ENCODE measurements around the gene DNAL1.
A peak's percentile ranks its signal among the peaks of the same experiment; 100 is the strongest.

DNAL1 gene

GRCh38 chr14:73613419-73613963 is 31.3 kb upstream of the DNAL1 start:
- peak overlapping the region in 9 of 11 experiments; percentile 71 to 94 (median 84); a peak in 15 of 22 replicates for H3K4me2 ChIP-seq

GRCh38 chr14:73616831-73617230 is 28.0 kb upstream of the DNAL1 start:
- no peaks in the 10 kb centered on the region for H3K9me3 ChIP-seq (replicated peaks in 1 of 11)
- H3K27ac ChIP-seq = no peak overlapping the region
- no peak overlapping the region for H3K4me3 ChIP-seq
- no peaks in the 10 kb centered on the region for H4K20me1 ChIP-seq
- no peak overlapping the region for H3K4me2 ChIP-seq
- no peak for TF ChIP-seq Cebpa-rat (IDR thresholded peaks at IDR 0.05)
- H3K4me1 ChIP-seq = peaks cover 0 to 16% (median 6%) of the 10 kb centered on the region in 10 experiments; a peak in 10 of 20 replicates
- no peak overlapping the region for H3K9ac ChIP-seq
- H3K36me3 ChIP-seq = no peaks in the 10 kb centered on the region
- peaks cover 19 to 27% (median 24%) of the 10 kb centered on the region in 11 experiments for H3K27me3 ChIP-seq

More at GRCh38 chr14:73613419-73613963, 31.3 kb upstream of the DNAL1 start:
- peaks cover 0 to 7% (median 4%) of the 10 kb centered on the region in 11 experiments; a peak in 5 of 22 replicates for H3K9me3 ChIP-seq (replicated peaks in 1 of 11)
- H3K36me3 ChIP-seq = no peaks in the 10 kb centered on the region
- no peak overlapping the region for H3K9ac ChIP-seq
- H3K27me3 ChIP-seq = peaks cover 27 to 41% (median 36%) of the 10 kb centered on the region in 11 experiments
- H4K20me1 ChIP-seq = no peaks in the 10 kb centered on the region
- peak overlapping the region in 2 of 10 experiments; percentile 69 to 70; a peak in 4 of 20 replicates for H3K4me3 ChIP-seq
- peaks cover 0 to 18% (median 6%) of the 10 kb centered on the region in 10 experiments; a peak in 10 of 20 replicates for H3K4me1 ChIP-seq
- peak in 1 of 11 experiments; percentile 8; a peak in 1 of 22 replicates for TF ChIP-seq Cebpa-rat (IDR thresholded peaks at IDR 0.05)
- no peak overlapping the region for H3K27ac ChIP-seq

DNA sequence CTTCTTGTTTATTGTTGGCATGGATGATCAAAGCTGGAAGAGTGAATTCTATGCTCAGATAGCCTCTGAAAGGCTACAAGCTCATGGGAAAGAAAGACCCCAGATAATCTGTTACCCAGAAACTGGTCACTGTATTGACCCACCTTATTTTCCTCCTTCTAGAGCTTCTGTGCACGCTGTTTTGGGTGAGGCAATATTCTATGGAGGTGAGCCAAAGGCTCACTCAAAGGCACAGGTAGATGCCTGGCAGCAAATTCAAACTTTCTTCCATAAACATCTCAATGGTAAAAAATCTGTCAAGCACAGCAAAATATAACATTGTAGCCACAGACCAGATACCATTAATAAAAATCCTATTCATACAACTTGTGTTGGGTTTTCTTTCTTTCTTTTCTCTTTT is 25.3 kb upstream of the DNAL1 start:
- H3K9me3 ChIP-seq (replicated peaks in 1 of 11) = peaks cover 9 to 14% (median 13%) of the 10 kb centered on the region in 11 experiments; a peak in 18 of 22 replicates
- peaks cover 5 to 10% (median 7%) of the 10 kb centered on the region in 10 experiments; a peak in 14 of 20 replicates for H3K4me1 ChIP-seq
- H3K36me3 ChIP-seq = no peaks in the 10 kb centered on the region
- H3K27ac ChIP-seq = no peak overlapping the region
- H3K4me2 ChIP-seq = no peak overlapping the region
- H3K4me3 ChIP-seq = no peak overlapping the region
- H3K9ac ChIP-seq = no peak overlapping the region
- H4K20me1 ChIP-seq = no peaks in the 10 kb centered on the region
- no peak for TF ChIP-seq Cebpa-rat (IDR thresholded peaks at IDR 0.05)
- no peaks in the 10 kb centered on the region for H3K27me3 ChIP-seq

DNA sequence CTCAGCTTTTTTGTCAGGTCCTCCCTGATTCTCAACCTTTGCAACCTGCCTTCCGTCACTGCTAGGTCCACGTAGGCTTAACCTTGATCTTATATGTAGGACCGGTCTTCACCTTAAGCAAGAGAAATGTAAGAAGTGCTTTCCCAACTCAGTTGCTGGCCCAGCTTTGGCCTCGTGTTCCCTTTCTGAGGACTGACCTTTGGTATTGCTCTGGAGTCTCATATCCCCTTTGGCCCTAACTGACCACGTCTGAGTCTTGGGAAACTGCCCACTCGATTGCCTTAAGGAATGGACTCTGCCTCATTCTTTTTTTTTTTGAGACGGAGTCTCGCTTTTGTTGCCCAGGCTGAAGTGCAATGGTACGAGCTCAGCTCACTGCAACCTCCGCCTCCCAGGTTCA is 24.5 kb upstream of the DNAL1 start:
- no peak for TF ChIP-seq Cebpa-rat (IDR thresholded peaks at IDR 0.05)
- no peak overlapping the region for H3K9ac ChIP-seq
- H3K4me2 ChIP-seq = no peak overlapping the region
- no peaks in the 10 kb centered on the region for H3K27me3 ChIP-seq
- no peak overlapping the region for H3K4me3 ChIP-seq
- H3K27ac ChIP-seq = no peak overlapping the region
- H3K9me3 ChIP-seq (replicated peaks in 1 of 11) = peaks cover 9 to 18% (median 13%) of the 10 kb centered on the region in 11 experiments; a peak in 18 of 22 replicates
- H4K20me1 ChIP-seq = no peaks in the 10 kb centered on the region
- no peaks in the 10 kb centered on the region for H3K36me3 ChIP-seq
- H3K4me1 ChIP-seq = peaks cover 5 to 10% (median 7%) of the 10 kb centered on the region in 10 experiments; a peak in 14 of 20 replicates

DNA sequence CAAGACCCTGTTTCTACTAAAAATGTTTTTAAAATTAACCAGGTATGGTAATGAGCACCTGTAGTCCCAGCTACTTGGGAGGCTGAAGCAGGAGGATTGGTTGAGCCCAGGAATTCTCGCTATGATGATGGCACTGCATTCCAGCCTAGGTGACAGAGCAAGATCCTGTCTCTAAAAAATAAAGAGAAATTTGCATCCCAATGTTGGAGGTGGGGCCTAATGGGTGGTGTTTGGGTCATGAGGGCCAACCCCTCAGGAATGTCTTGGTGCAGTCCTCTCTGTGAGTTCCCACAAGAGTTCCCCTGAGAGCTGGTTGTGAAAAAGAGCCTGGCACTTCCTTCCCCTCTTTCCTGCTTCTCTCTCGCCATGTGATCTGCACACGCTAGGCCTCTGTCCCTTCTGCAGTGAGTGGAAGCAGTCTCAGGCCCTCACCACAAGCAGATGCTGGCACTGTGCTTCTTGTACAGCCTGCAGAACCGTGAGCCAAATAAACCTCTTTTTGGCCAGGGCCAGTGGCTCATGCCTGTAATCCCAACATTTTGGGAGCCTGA is 21.2 kb upstream of the DNAL1 start:
- H3K27me3 ChIP-seq = no peaks in the 10 kb centered on the region
- H4K20me1 ChIP-seq = no peaks in the 10 kb centered on the region
- H3K9me3 ChIP-seq (replicated peaks in 1 of 11) = peaks cover 9 to 18% (median 13%) of the 10 kb centered on the region in 11 experiments; a peak in 18 of 22 replicates
- peak overlapping the region; percentile 1 to 53 (median 34); a peak in 16 of 22 replicates for H3K4me2 ChIP-seq
- H3K4me3 ChIP-seq = no peak overlapping the region
- no peak overlapping the region for H3K27ac ChIP-seq
- peaks cover 5 to 10% (median 7%) of the 10 kb centered on the region in 10 experiments; a peak in 14 of 20 replicates for H3K4me1 ChIP-seq
- no peaks in the 10 kb centered on the region for H3K36me3 ChIP-seq
- no peak overlapping the region for H3K9ac ChIP-seq
- no peak for TF ChIP-seq Cebpa-rat (IDR thresholded peaks at IDR 0.05)

GRCh38 chr14:73625706-73626105 is 19.1 kb upstream of the DNAL1 start:
- Histone ChIP-seq H3K36me3 (no peaks in the 10 kb centered on the region), H3K4me2 (no peak overlapping the region), H3K27ac (no peak overlapping the region), H3K27me3 (no peaks in the 10 kb centered on the region), H3K9ac (no peak overlapping the region), H3K4me1 (peaks cover 5 to 10% (median 7%) of the 10 kb centered on the region in 10 experiments; a peak in 14 of 20 replicates), H4K20me1 (no peaks in the 10 kb centered on the region), H3K9me3 (replicated peaks in 1 of 11) (peaks cover 9 to 18% (median 13%) of the 10 kb centered on the region in 11 experiments; a peak in 18 of 22 replicates), H3K4me3 (no peak overlapping the region)
- TF ChIP-seq Cebpa-rat (IDR thresholded peaks at IDR 0.05) = no peak

GRCh38 chr14:73627151-73627558 is 17.6 kb upstream of the DNAL1 start:
- Histone ChIP-seq H3K27me3 (no peaks in the 10 kb centered on the region; a peak in 1 of 22 replicates), H3K9me3 (replicated peaks in 1 of 11) (peaks cover 9 to 18% (median 13%) of the 10 kb centered on the region in 11 experiments; a peak in 18 of 22 replicates), H3K4me2 (no peak overlapping the region), H3K36me3 (no peaks in the 10 kb centered on the region), H3K4me1 (peaks cover 5 to 10% (median 7%) of the 10 kb centered on the region in 10 experiments; a peak in 14 of 20 replicates), H4K20me1 (no peaks in the 10 kb centered on the region), H3K9ac (no peak overlapping the region), H3K27ac (no peak overlapping the region), H3K4me3 (no peak overlapping the region)
- no peak for TF ChIP-seq Cebpa-rat (IDR thresholded peaks at IDR 0.05)

DNA sequence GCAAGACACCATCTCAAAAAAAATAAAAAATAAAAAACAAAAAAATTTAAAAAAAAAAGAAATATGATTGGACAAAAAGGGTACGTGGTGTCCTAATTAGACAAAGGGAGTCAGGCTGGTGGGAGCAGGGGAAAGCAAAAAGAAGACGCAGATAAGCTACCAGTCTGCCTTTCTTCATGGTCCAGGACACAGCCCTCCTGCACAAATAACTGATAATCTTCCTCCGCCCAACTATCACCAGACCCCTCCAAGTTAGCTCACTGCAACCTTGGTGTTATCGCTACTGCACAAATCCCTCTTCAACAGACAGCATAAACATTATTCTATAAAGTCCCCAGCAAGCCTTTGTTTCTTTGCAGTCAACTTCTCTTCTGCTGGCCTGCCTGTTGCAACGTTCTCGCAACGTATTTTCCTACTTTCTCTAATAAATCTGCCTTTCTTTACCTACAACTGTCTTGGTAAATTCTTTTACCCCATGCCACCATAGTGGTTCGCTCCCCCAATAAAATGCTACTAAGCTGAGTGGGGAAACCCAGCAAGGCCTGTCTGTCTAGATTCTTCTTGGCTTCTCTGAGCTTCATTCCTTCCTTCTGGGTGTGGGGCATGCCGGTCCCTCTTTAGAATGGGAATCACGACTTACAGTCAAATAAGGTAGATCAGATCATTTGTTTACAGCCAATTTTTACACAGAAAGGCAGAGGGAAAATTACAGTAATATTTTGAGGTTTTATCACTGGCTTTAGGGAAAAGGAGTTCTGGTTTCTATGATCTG is 14.6 kb upstream of the DNAL1 start:
- H3K4me1 ChIP-seq = peaks cover 7 to 9% (median 8%) of the 10 kb centered on the region in 10 experiments; a peak in 14 of 20 replicates
- H3K27me3 ChIP-seq = peaks cover 25 to 29% (median 29%) of the 10 kb centered on the region in 11 experiments
- H3K27ac ChIP-seq = no peak overlapping the region
- H3K36me3 ChIP-seq = no peaks in the 10 kb centered on the region
- no peaks in the 10 kb centered on the region for H3K9me3 ChIP-seq (replicated peaks in 1 of 11)
- H4K20me1 ChIP-seq = peaks cover 0 to 8% (median 0%) of the 10 kb centered on the region in 11 experiments; a peak in 1 of 22 replicates
- no peak overlapping the region for H3K9ac ChIP-seq
- no peak overlapping the region for H3K4me2 ChIP-seq
- no peak overlapping the region for H3K4me3 ChIP-seq
- no peak for TF ChIP-seq Cebpa-rat (IDR thresholded peaks at IDR 0.05)

Data from BLaER1 treated with 17β-estradiol and CSF1 and Interleukin-3, amounts not matched to agents 10 nM and 100 nM (cell line).